Neuronal stem cell (in vitro differentiated cells): Measurements from ENCODE around the gene AOPEP.

Source experiments
- DNase-seq: peaks from one replicate; pipeline ENCODE4 v3.0.0-alpha.2; 2013; ENCODE audit warnings: low spot score
- H2AFZ ChIP-seq: one replicate; pipeline ENCODE4 v1.6.1; 2013; ENCODE audit warnings: mild to moderate bottlenecking, low read length, inconsistent platforms
- H2AK5ac ChIP-seq: 2 replicates; pipeline ENCODE4 v1.6.1; 2013; ENCODE audit warnings: low read depth, mild to moderate bottlenecking, inconsistent platforms, low read length, moderate library complexity, mixed read lengths
- H2BK120ac ChIP-seq: 2 replicates; pipeline ENCODE4 v1.6.1; 2013; ENCODE audit warnings: low read depth, mild to moderate bottlenecking, inconsistent platforms, low read length, moderate library complexity, mixed read lengths
- H2BK12ac ChIP-seq: one replicate; pipeline ENCODE4 v1.6.1; 2013; ENCODE audit warnings: low read length, inconsistent platforms
- H2BK15ac ChIP-seq: 2 replicates; pipeline ENCODE4 v1.6.1; 2013; ENCODE audit warnings: mild to moderate bottlenecking, low read length, inconsistent platforms, mixed read lengths
- H2BK5ac ChIP-seq: one replicate; pipeline ENCODE4 v1.6.1; 2013; ENCODE audit warnings: inconsistent platforms, mild to moderate bottlenecking, low read length, moderate library complexity
- H3K14ac ChIP-seq: one replicate; pipeline ENCODE4 v1.6.1; 2013; ENCODE audit warnings: low read length, inconsistent platforms
- H3K18ac ChIP-seq: 2 replicates; pipeline ENCODE4 v1.6.1; 2013; ENCODE audit warnings: low read length, inconsistent platforms
- H3K23ac ChIP-seq: 2 replicates; pipeline ENCODE4 v1.6.1; 2013; ENCODE audit warnings: low read depth, mild to moderate bottlenecking, mixed read lengths, low read length, inconsistent platforms; ENCODE audit not compliant: poor library complexity
- H3K27ac ChIP-seq: replicated peaks from 3 replicates; pipeline ENCODE4 v1.5.1; 2013; ENCODE audit warnings: low read length, inconsistent platforms
- H3K27me3 ChIP-seq, 3 experiments: 2 replicates each; pipeline ENCODE4 v1.6.1; 2013; ENCODE audit warnings: low read length in 3 of 3, mild to moderate bottlenecking in 2 of 3, inconsistent platforms in 1 of 3, low read depth in 1 of 3, mixed read lengths in 1 of 3, moderate library complexity in 1 of 3; ENCODE audit not compliant: control insufficient read depth in 3 of 3, insufficient read depth in 3 of 3
- H3K36me3 ChIP-seq, 2 donors: replicated peaks in 1 of 2; 2 replicates each; pipeline ENCODE4 v1.6.1; 2013; ENCODE audit warnings: low read length in 2 of 2; ENCODE audit not compliant: control insufficient read depth in 2 of 2, insufficient read depth in 2 of 2
- H3K4ac ChIP-seq: 2 replicates; pipeline ENCODE4 v1.6.1; 2013; ENCODE audit warnings: inconsistent platforms, mild to moderate bottlenecking, low read length, moderate library complexity
- H3K4me1 ChIP-seq, 2 donors: 1 replicate in 1 of 2; 2 replicates in 1 of 2; pipeline ENCODE4 v1.6.1; 2013; ENCODE audit warnings: low read length in 2 of 2, low read depth in 1 of 2; ENCODE audit not compliant: control insufficient read depth in 2 of 2, insufficient read depth in 1 of 2
- H3K4me2 ChIP-seq: one replicate; pipeline ENCODE4 v1.6.1; 2013; ENCODE audit warnings: mild to moderate bottlenecking, low read length, inconsistent platforms; ENCODE audit not compliant: insufficient read depth, poor library complexity, severe bottlenecking
- H3K4me3 ChIP-seq, 2 donors: 2 replicates each; pipeline ENCODE4 v1.5.1; 2013; ENCODE audit warnings: low read length in 2 of 2, mild to moderate bottlenecking in 2 of 2, inconsistent platforms in 1 of 2, moderate library complexity in 1 of 2
- H3K79me1 ChIP-seq: one replicate; pipeline ENCODE4 v1.6.1; 2013; ENCODE audit warnings: low read depth, mild to moderate bottlenecking, inconsistent platforms, low read length, moderate library complexity
- H3K9ac ChIP-seq: one replicate; pipeline ENCODE4 v1.6.1; 2013; ENCODE audit warnings: mild to moderate bottlenecking, low read depth, low read length, inconsistent platforms; ENCODE audit not compliant: poor library complexity
- H3K9me3 ChIP-seq, 2 donors: replicated peaks in 1 of 2; 2 replicates each; pipeline versions ENCODE3 to v1.6.1; 2013; ENCODE audit warnings: low read length in 2 of 2, mild to moderate bottlenecking in 2 of 2, inconsistent platforms in 1 of 2, low read depth in 1 of 2, mixed read lengths in 1 of 2, moderate library complexity in 1 of 2; ENCODE audit not compliant: control insufficient read depth in 2 of 2, insufficient read depth in 1 of 2
- H4K8ac ChIP-seq: one replicate; pipeline ENCODE4 v1.6.1; 2013; ENCODE audit warnings: low read depth, mild to moderate bottlenecking, inconsistent platforms, low read length, moderate library complexity
- H4K91ac ChIP-seq: one replicate; pipeline ENCODE4 v1.6.1; 2013; ENCODE audit warnings: low read length, low read depth, mild to moderate bottlenecking, inconsistent platforms; ENCODE audit not compliant: poor library complexity
- WGBS, 2 donors: extraction: QIAGEN DNeasy Blood & Tissue Kit; methylation state at CpG; one replicate each; pipeline ENCODE4 v1.1.7; 2013; ENCODE audit warnings: missing lambda C conversion rate in 2 of 2, mixed read lengths in 1 of 2; ENCODE audit not compliant: insufficient read length in 2 of 2, insufficient replicate concordance in 1 of 2; ENCODE audit errors: extremely low coverage in 2 of 2; 5-methylcytosine and 5-hydroxymethylcytosine counted together

The AOPEP gene

GRCh38 chr9:94697972-94698581 is 28.4 kb upstream of the AOPEP start:
- peak overlapping the region; percentile 30 for H2BK5ac ChIP-seq
- no peaks in the 10 kb centered on the region for H3K36me3 ChIP-seq
- no peaks in the 10 kb centered on the region for H3K79me1 ChIP-seq
- H3K18ac ChIP-seq, result no peak overlapping the region
- H3K27ac ChIP-seq, result no peak overlapping the region
- H3K9ac ChIP-seq, result no peak overlapping the region
- no peak overlapping the region for H2BK12ac ChIP-seq
- no CpG with 5 or more reads among the region's 5 CpGs for WGBS, 2 donors
- peaks cover 6 to 12% of the 10 kb centered on the region in 2 donors for H3K4me1 ChIP-seq
- no peaks in the 10 kb centered on the region for H3K27me3 ChIP-seq
- no peak overlapping the region for H2BK15ac ChIP-seq
- no peak overlapping the region for H3K4ac ChIP-seq
- no peak overlapping the region for H2BK120ac ChIP-seq
- H2AFZ ChIP-seq, result peak overlapping the region; percentile 65
- no peak overlapping the region for H3K4me2 ChIP-seq
- H4K8ac ChIP-seq, result no peak overlapping the region
- DNase-seq, result no peak
- no peak overlapping the region for H4K91ac ChIP-seq
- no peak overlapping the region for H2AK5ac ChIP-seq
- no peak overlapping the region for H3K14ac ChIP-seq
- H3K4me3 ChIP-seq, result no peak overlapping the region
- no peak overlapping the region for H3K23ac ChIP-seq
- H3K9me3 ChIP-seq, result no peaks in the 10 kb centered on the region

DNA sequence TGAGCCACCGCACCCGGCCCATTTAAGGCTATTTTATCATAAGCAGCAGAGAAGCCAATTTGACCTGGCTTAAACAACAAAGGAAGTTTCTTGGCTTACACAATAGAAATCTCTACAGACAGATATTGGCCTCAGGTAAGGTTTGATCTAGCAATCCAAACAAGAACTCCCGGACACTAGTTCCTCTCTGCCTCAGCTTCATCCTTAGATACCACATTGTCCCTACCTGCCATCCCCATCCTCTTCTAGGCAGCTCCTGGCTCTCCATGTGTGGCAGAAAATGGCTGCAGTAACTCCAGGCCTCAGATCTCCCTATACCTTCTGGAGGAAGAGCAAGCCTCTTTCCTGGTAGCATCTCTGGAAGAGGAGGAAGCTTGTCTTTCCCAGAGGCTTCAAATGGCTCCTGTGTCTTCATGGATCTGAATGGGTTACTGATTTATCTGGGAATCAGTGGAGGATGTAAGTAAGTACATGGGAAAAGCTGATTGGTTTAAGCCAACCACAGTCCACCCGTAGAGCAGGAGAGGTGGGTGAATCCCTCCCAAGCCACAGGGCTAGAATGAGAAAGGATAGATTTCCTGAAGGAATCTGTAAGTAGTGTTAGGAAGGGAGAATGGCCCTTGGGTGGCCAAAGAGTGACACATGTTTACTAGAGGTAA is 26.7 kb upstream of the AOPEP start:
- no CpG with 5 or more reads among the region's 4 CpGs for WGBS, 2 donors
- H2AK5ac ChIP-seq, result no peak overlapping the region
- H2BK120ac ChIP-seq, result no peak overlapping the region
- H3K9me3 ChIP-seq, result no peaks in the 10 kb centered on the region
- H3K23ac ChIP-seq, result no peak overlapping the region
- H3K36me3 ChIP-seq, result no peaks in the 10 kb centered on the region
- no peak overlapping the region for H3K4ac ChIP-seq
- H3K27ac ChIP-seq, result no peak overlapping the region
- no peak overlapping the region for H4K8ac ChIP-seq
- H3K27me3 ChIP-seq, result no peaks in the 10 kb centered on the region
- no peak overlapping the region for H3K9ac ChIP-seq
- H2AFZ ChIP-seq, result no peak overlapping the region
- no peak overlapping the region for H3K14ac ChIP-seq
- H2BK12ac ChIP-seq, result no peak overlapping the region
- H3K18ac ChIP-seq, result no peak overlapping the region
- H3K4me1 ChIP-seq, result peaks cover 3 to 6% of the 10 kb centered on the region in 2 donors
- DNase-seq, result no peak
- H4K91ac ChIP-seq, result no peak overlapping the region
- H3K4me2 ChIP-seq, result no peak overlapping the region
- H2BK5ac ChIP-seq, result no peak overlapping the region
- H3K79me1 ChIP-seq, result no peaks in the 10 kb centered on the region
- H2BK15ac ChIP-seq, result no peak overlapping the region
- H3K4me3 ChIP-seq, result no peak overlapping the region

DNA sequence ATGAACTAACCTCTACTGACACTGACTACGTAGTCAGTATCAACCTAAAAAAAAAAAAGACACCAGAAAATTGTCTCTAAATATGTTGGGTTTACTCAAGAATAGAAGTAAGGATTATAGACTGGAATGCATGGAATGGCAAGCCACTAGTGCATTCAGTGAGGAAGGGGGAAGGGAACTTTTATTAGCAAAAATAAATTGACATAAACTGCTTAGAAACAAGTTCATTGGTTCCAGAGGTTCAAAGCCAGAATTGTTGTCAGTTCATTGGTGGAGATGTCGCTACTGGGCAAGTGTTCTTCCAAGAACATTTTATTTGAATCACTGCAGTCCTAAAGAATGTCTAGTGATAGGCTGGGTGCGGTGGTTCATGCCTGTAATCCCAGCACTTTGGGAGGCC is 26.1 kb upstream of the AOPEP start:
- Histone ChIP-seq H3K23ac (no peak overlapping the region), H3K4me2 (no peak overlapping the region), H2BK12ac (no peak overlapping the region), H3K9ac (no peak overlapping the region), H2AK5ac (no peak overlapping the region), H3K9me3 (no peaks in the 10 kb centered on the region), H3K4me1 (peaks cover 3 to 6% of the 10 kb centered on the region in 2 donors), H3K18ac (no peak overlapping the region), H2BK15ac (no peak overlapping the region), H4K91ac (no peak overlapping the region), H2BK120ac (no peak overlapping the region), H3K14ac (no peak overlapping the region), H3K27ac (no peak overlapping the region), H4K8ac (no peak overlapping the region), H2BK5ac (no peak overlapping the region), H3K27me3 (no peaks in the 10 kb centered on the region), H3K36me3 (no peaks in the 10 kb centered on the region), H3K79me1 (no peaks in the 10 kb centered on the region), H3K4ac (no peak overlapping the region), H3K4me3 (no peak overlapping the region), H2AFZ (no peak overlapping the region)
- WGBS, 2 donors, result no CpG with 5 or more reads among the region's 3 CpGs
- no peak for DNase-seq

GRCh38 chr9:94703488-94704140 is 22.9 kb upstream of the AOPEP start:
- Histone ChIP-seq H2BK5ac (no peak overlapping the region), H3K79me1 (no peaks in the 10 kb centered on the region), H3K14ac (no peak overlapping the region), H3K4me2 (no peak overlapping the region), H3K4ac (no peak overlapping the region), H2BK120ac (no peak overlapping the region), H2BK12ac (no peak overlapping the region), H4K91ac (no peak overlapping the region), H3K4me3 (no peak overlapping the region), H3K9me3 (no peaks in the 10 kb centered on the region), H2AK5ac (no peak overlapping the region), H3K36me3 (no peaks in the 10 kb centered on the region), H2BK15ac (no peak overlapping the region), H3K23ac (no peak overlapping the region), H2AFZ (peak overlapping the region; percentile 55), H3K27ac (no peak overlapping the region), H3K9ac (no peak overlapping the region), H3K4me1 (peaks cover 0 to 2% of the 10 kb centered on the region in 2 donors), H4K8ac (no peak overlapping the region), H3K18ac (no peak overlapping the region), H3K27me3 (peaks cover 0 to 6% (median 0%) of the 10 kb centered on the region in 3 experiments)
- no CpG with 5 or more reads among the region's 4 CpGs for WGBS, 2 donors
- no peak for DNase-seq
